H1 (cell line): ENCODE data around the gene FLT1. TPM values are rescaled to one million over a fixed set of nuclear protein-coding genes. Genes with fewer than 3 reads are reported as not detected.

Source experiments
- CTCF ChIA-PET: fragments of 300-600 bp; sonication (Branson Sonifier 250); formaldehyde crosslinking; loops from one replicate; lab custom pipeline; 2021; ENCODE audit not compliant: partially characterized antibody; lab: Charles Lee
- POLR2A ChIA-PET: fragments of 300-600 bp; sonication (Branson Sonifier 250); formaldehyde crosslinking; loops from one replicate; lab custom pipeline; 2021; ENCODE audit warnings: inconsistent platforms; ENCODE audit not compliant: partially characterized antibody; lab: Charles Lee
- DNase-seq, 2 experiments: peaks; one replicate each; pipeline versions ENCODE4 v3.0.0 to v3.0.0-alpha.2; 2010 to 2022; ENCODE audit warnings: low spot score in 2 of 2, low read depth in 1 of 2, mixed read lengths in 1 of 2
- FAIRE-seq: peaks from 2 replicates; lab custom pipeline; 2011; peaks lifted over from hg19 to GRCh38; lab: Jason Lieb, UNC
- H2AFZ ChIP-seq: 2 replicates; pipeline ENCODE4 v1.8.1; 2012; ENCODE audit warnings: low read length, inconsistent platforms
- H2AK5ac ChIP-seq: 2 replicates; pipeline ENCODE4 v1.6.1; 2013; ENCODE audit warnings: low read depth, low read length
- H2BK120ac ChIP-seq: replicated peaks from 2 replicates; pipeline ENCODE3; 2013; ENCODE audit warnings: low read depth, low read length, inconsistent platforms
- H2BK12ac ChIP-seq: 2 replicates; pipeline ENCODE4 v1.6.1; 2013; ENCODE audit warnings: low read depth, low read length
- H2BK15ac ChIP-seq: 2 replicates; pipeline ENCODE4 v1.6.1; 2013; ENCODE audit warnings: low read length
- H2BK20ac ChIP-seq: 2 replicates; pipeline ENCODE4 v1.6.1; 2013; ENCODE audit warnings: low read length
- H2BK5ac ChIP-seq: 2 replicates; pipeline ENCODE4 v1.6.1; 2013; ENCODE audit warnings: low read depth, low read length
- H3K14ac ChIP-seq: 2 replicates; pipeline ENCODE4 v1.6.1; 2013; ENCODE audit warnings: inconsistent platforms; ENCODE audit not compliant: insufficient read length
- H3K18ac ChIP-seq: 2 replicates; pipeline ENCODE4 v1.6.1; 2013; ENCODE audit warnings: low read length; ENCODE audit errors: extremely low read depth
- H3K23ac ChIP-seq: 2 replicates; pipeline ENCODE4 v1.6.1; 2013; ENCODE audit warnings: inconsistent platforms; ENCODE audit not compliant: insufficient read length
- H3K23me2 ChIP-seq: 2 replicates; pipeline ENCODE4 v1.6.1; 2013; ENCODE audit warnings: low read depth, low read length
- H3K27ac ChIP-seq: 2 replicates; pipeline ENCODE4 v1.6.1; 2011; ENCODE audit warnings: low read depth, low read length, inconsistent platforms
- H3K27me3 ChIP-seq, 4 experiments: replicated peaks in 1 of 4; 1 replicate in 1 of 4; 2 replicates in 3 of 4; pipeline versions ENCODE4 v1.6.1 to v1.8.1; 2011 to 2013; ENCODE audit warnings: low read length in 3 of 4, mild to moderate bottlenecking in 3 of 4, inconsistent platforms in 2 of 4, mixed read lengths in 2 of 4, moderate library complexity in 1 of 4; ENCODE audit not compliant: control insufficient read depth in 3 of 4, insufficient read depth in 3 of 4; ENCODE audit errors: extremely low read depth in 1 of 4
- H3K36me3 ChIP-seq, 4 experiments: 2 replicates each; pipeline versions ENCODE4 v1.6.1 to v1.8.1; 2011 to 2013; ENCODE audit warnings: mild to moderate bottlenecking in 4 of 4, low read length in 3 of 4, moderate library complexity in 2 of 4, control low read depth in 1 of 4, inconsistent platforms in 1 of 4; ENCODE audit not compliant: insufficient read depth in 4 of 4, control insufficient read depth in 2 of 4
- H3K4ac ChIP-seq: replicated peaks from 2 replicates; pipeline ENCODE3; 2013; ENCODE audit warnings: low read length, low read depth, mixed read lengths, inconsistent platforms; ENCODE audit not compliant: insufficient read length
- H3K4me1 ChIP-seq, 4 experiments: replicated peaks in 1 of 4; 1 replicate in 1 of 4; 2 replicates in 3 of 4; pipeline versions ENCODE4 v1.6.1 to v1.8.1; 2011 to 2013; ENCODE audit warnings: low read length in 3 of 4, inconsistent platforms in 2 of 4, mixed read lengths in 1 of 4; ENCODE audit not compliant: insufficient read depth in 4 of 4, control insufficient read depth in 3 of 4
- H3K4me2 ChIP-seq, 2 experiments: 2 replicates each; pipeline versions ENCODE4 v1.6.1 to v1.8.1; 2011 to 2013; ENCODE audit warnings: low read depth in 2 of 2, low read length in 2 of 2, control low read depth in 1 of 2, inconsistent platforms in 1 of 2, mild to moderate bottlenecking in 1 of 2; ENCODE audit not compliant: insufficient read depth in 1 of 2
- H3K4me3 ChIP-seq, 4 experiments: fragments of 200-600, 300-600 bp in 1 of 4; sonication (generic), shearing (Covaris generic), sonication (Bioruptor Twin) in 1 of 4; 2 replicates each; pipeline versions ENCODE4 v1.5.1 to v1.8.1; 2011 to 2016; ENCODE audit warnings: low read length in 4 of 4, low read depth in 3 of 4, control low read depth in 2 of 4, inconsistent platforms in 2 of 4, mild to moderate bottlenecking in 2 of 4, mixed read lengths in 1 of 4, moderate library complexity in 1 of 4; ENCODE audit not compliant: insufficient read depth in 2 of 4; ENCODE audit errors: extremely low read depth in 1 of 4
- H3K56ac ChIP-seq: replicated peaks from 2 replicates; pipeline ENCODE3; 2013; ENCODE audit warnings: low read depth, mild to moderate bottlenecking, mixed read lengths, low read length, inconsistent platforms; ENCODE audit not compliant: insufficient read length
- H3K79me1 ChIP-seq: 2 replicates; pipeline ENCODE4 v1.6.1; 2013; ENCODE audit warnings: low read depth, low read length, control low read depth
- H3K79me2 ChIP-seq, 2 experiments: 2 replicates each; pipeline versions ENCODE4 v1.6.1 to v1.8.1; 2012 to 2013; ENCODE audit warnings: low read length in 2 of 2, mild to moderate bottlenecking in 2 of 2, inconsistent platforms in 1 of 2; ENCODE audit not compliant: insufficient read depth in 2 of 2, control insufficient read depth in 1 of 2
- H3K9ac ChIP-seq, 4 experiments: replicated peaks in 1 of 4; 1 replicate in 1 of 4; 2 replicates in 3 of 4; pipeline versions ENCODE4 v1.6.1 to v1.8.1; 2011 to 2013; ENCODE audit warnings: low read depth in 3 of 4, low read length in 3 of 4, control low read depth in 2 of 4, mild to moderate bottlenecking in 2 of 4, moderate library complexity in 2 of 4, inconsistent platforms in 1 of 4; ENCODE audit errors: extremely low read depth in 1 of 4
- H3K9me3 ChIP-seq, 2 experiments: 2 replicates each; pipeline versions ENCODE4 v1.6.1 to v1.8.1; 2012 to 2013; ENCODE audit warnings: mild to moderate bottlenecking in 2 of 2, moderate library complexity in 2 of 2, control low read depth in 1 of 2, inconsistent platforms in 1 of 2, low read depth in 1 of 2, low read length in 1 of 2, mixed read lengths in 1 of 2; ENCODE audit not compliant: insufficient read depth in 2 of 2
- H4K20me1 ChIP-seq, 2 experiments: replicated peaks in 1 of 2; 2 replicates each; pipeline versions ENCODE3 to v1.8.1; 2011 to 2013; ENCODE audit warnings: inconsistent platforms in 2 of 2, low read length in 2 of 2, mild to moderate bottlenecking in 1 of 2; ENCODE audit not compliant: insufficient read depth in 2 of 2, control insufficient read depth in 1 of 2
- H4K5ac ChIP-seq: 2 replicates; pipeline ENCODE4 v1.6.1; 2013; ENCODE audit warnings: low read length, low read depth, mixed read lengths, inconsistent platforms; ENCODE audit not compliant: insufficient read length
- H4K8ac ChIP-seq: 2 replicates; pipeline ENCODE4 v1.8.0; 2013; ENCODE audit warnings: mild to moderate bottlenecking, moderate library complexity, low read length, inconsistent platforms; ENCODE audit not compliant: insufficient read depth; ENCODE audit errors: extremely low read depth
- H4K91ac ChIP-seq: replicated peaks from 2 replicates; pipeline ENCODE3; 2013; ENCODE audit warnings: low read length, mixed read lengths, inconsistent platforms; ENCODE audit not compliant: insufficient read length
- CTCF ChIP-seq, 3 experiments: IDR thresholded peaks; 1 replicate in 2 of 3; 2 replicates in 1 of 3; pipeline versions ENCODE4 v1.5.1 to v1.6.1; 2011; ENCODE audit warnings: low read length in 3 of 3, mild to moderate bottlenecking in 3 of 3, inconsistent platforms in 2 of 3, low read depth in 1 of 3, moderate library complexity in 1 of 3; ENCODE audit not compliant: insufficient read depth in 1 of 3; ENCODE audit errors: control extremely low read depth in 1 of 3
- TCF12 ChIP-seq: IDR thresholded peaks from 2 replicates; pipeline ENCODE4 v1.6.1; 2011; ENCODE audit warnings: low read depth, mild to moderate bottlenecking, low read length
- WGBS, 2 experiments: shearing (Covaris generic) in 1 of 2; methylation state at CpG; one replicate each; pipeline versions ENCODE4 v1.1.6 to v1.1.7; 2013 to 2015; ENCODE audit warnings: low lambda C conversion rate in 2 of 2, mixed read lengths in 2 of 2, inconsistent platforms in 1 of 2, low coverage in 1 of 2, missing lambda C conversion rate in 1 of 2; ENCODE audit not compliant: insufficient replicate concordance in 2 of 2, insufficient coverage in 1 of 2, insufficient read length in 1 of 2; ENCODE audit errors: extremely low coverage in 1 of 2, missing lambda C conversion rate in 1 of 2; 5-methylcytosine and 5-hydroxymethylcytosine counted together
- polyA plus RNA-seq, 7 experiments: library from polyadenylated mRNA; depleted of rRNA in 3 of 7; stranded (reverse) in 5 of 7; unstranded in 2 of 7; fragments of >200 nt in 5 of 7; fragments of 200-250 nt in 2 of 7; gene quantifications; 1 replicate in 5 of 7; 2 replicates in 1 of 7; 4 replicates in 1 of 7; pipeline versions ENCODE4 v1.2.1 to v1.2.3, GENCODE V29; 2011 to 2013; ENCODE audit warnings: missing spikeins in 2 of 7, mixed read lengths in 2 of 7
- total RNA-seq: library from RNA; stranded (reverse); fragmentation: NEBNext Ultra II Directional; extraction: Animal tissue kit (Norgen Biotek cat#: 25700); gene quantifications from 2 replicates; pipeline ENCODE4 v1.2.1, GENCODE V29; 2021

FLT1 gene
- total and polyA plus RNA-seq, 2 of the 8 experiments (the other 6 are each of a cell fraction or from before 2014, with no cell fraction given): 19.7 to 90.2 TPM

- Histone ChIP-seq H2BK15ac (no peak overlapping the region), H3K27ac (no peak overlapping the region), H3K4me1 (peaks cover 0 to 8% (median 0%) of the 10 kb centered on the region in 4 experiments; a peak in 4 of 7 replicates), H3K36me3 (no peaks in the 10 kb centered on the region), H4K91ac (no peak overlapping the region), H2AFZ (no peak overlapping the region), H3K9ac (no peak overlapping the region), H3K4ac (no peak overlapping the region), H4K8ac (no peak overlapping the region), H4K20me1 (no peaks in the 10 kb centered on the region)
- DNase-seq (no peak), FAIRE-seq (no peak)
- TF ChIP-seq TCF12 (no peak), CTCF (IDR thresholded peaks at IDR 0.05; ENCODE audit: control extremely low read depth in 1 of 3, insufficient read depth in 1 of 3, low read depth in 1 of 3, low read length in 3 of 3) (peak in 1 of 3 experiments; percentile 9; a peak in 1 of 4 replicates)
- TF ChIP-seq, all 59 proteins: peak for 1
- H3K23me2 ChIP-seq: no peaks in the 10 kb centered on the region; the same call in 1 of the 2 replicates
- no peak overlapping the region for H2BK12ac ChIP-seq
- POLR2A ChIA-PET: interaction anchor here (0.9 to 1.5 kb wide), 3 partner anchors 17 to 117 kb away, joined by 3 to 4 read pairs (median 3); no protein-coding TSS in a partner anchor
- H3K18ac ChIP-seq: no peak overlapping the region
- H3K4me3 ChIP-seq: no peak overlapping the region
- no peaks in the 10 kb centered on the region for H3K9me3 ChIP-seq
- no peak overlapping the region for H4K5ac ChIP-seq
- WGBS, 2 experiments: 81 to 100% methylated on average over 1 to 5 of the region's 5 CpGs
- no peaks in the 10 kb centered on the region for H3K79me1 ChIP-seq
- H2AK5ac ChIP-seq: no peak overlapping the region
- H2BK20ac ChIP-seq: no peak overlapping the region
- H2BK120ac ChIP-seq: no peak overlapping the region
- no peak overlapping the region for H3K23ac ChIP-seq
- no peak overlapping the region for H3K56ac ChIP-seq
- no peak overlapping the region for H3K14ac ChIP-seq
- H2BK5ac ChIP-seq: no peak overlapping the region
- no peak overlapping the region for H3K4me2 ChIP-seq
- H3K27me3 ChIP-seq: no peaks in the 10 kb centered on the region
- CTCF ChIA-PET: interaction anchor here (0.6 to 2.4 kb wide), 8 partner anchors 9 to 262 kb away, joined by 3 to 10 read pairs (median 3); no protein-coding TSS in a partner anchor
- no peaks in the 10 kb centered on the region for H3K79me2 ChIP-seq
Observed at GRCh38 chr13:28375250-28375930, 119.5 kb downstream of the FLT1 start.
